GM12873 (cell line): ENCODE results near the gene CER1.

Experiments
- TF ChIP-seq, protein P1 (sequence below): IDR thresholded peaks from 2 replicates; pipeline ENCODE4 v1.5.1; 2012; ENCODE audit warnings: low read depth, mild to moderate bottlenecking, moderate library complexity, low read length, control low read depth; ENCODE audit not compliant: insufficient read depth; ENCODE audit errors: missing control alignments

CER1 gene

DNA sequence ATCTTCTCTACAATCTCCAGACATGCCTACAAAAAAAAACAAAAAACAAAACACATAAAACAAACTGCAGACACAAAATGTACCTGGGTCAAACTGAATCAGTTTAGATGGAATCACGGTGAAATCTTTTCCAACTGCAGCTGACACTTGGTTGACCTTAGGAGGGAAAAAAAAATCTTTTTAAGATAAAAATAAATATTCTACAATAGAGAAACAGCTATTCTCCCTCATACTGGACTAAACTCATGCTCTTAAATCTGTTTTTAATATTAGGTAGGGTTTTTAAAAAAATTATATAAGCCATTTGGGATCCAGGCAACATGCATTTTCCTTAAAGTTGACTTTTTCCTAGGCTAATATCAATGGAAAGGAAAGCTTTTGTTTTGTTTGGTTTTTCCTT lies 33.8 kb upstream of the CER1 start:
- TF ChIP-seq, protein P1, sequence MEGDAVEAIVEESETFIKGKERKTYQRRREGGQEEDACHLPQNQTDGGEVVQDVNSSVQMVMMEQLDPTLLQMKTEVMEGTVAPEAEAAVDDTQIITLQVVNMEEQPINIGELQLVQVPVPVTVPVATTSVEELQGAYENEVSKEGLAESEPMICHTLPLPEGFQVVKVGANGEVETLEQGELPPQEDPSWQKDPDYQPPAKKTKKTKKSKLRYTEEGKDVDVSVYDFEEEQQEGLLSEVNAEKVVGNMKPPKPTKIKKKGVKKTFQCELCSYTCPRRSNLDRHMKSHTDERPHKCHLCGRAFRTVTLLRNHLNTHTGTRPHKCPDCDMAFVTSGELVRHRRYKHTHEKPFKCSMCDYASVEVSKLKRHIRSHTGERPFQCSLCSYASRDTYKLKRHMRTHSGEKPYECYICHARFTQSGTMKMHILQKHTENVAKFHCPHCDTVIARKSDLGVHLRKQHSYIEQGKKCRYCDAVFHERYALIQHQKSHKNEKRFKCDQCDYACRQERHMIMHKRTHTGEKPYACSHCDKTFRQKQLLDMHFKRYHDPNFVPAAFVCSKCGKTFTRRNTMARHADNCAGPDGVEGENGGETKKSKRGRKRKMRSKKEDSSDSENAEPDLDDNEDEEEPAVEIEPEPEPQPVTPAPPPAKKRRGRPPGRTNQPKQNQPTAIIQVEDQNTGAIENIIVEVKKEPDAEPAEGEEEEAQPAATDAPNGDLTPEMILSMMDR = no peak

DNA sequence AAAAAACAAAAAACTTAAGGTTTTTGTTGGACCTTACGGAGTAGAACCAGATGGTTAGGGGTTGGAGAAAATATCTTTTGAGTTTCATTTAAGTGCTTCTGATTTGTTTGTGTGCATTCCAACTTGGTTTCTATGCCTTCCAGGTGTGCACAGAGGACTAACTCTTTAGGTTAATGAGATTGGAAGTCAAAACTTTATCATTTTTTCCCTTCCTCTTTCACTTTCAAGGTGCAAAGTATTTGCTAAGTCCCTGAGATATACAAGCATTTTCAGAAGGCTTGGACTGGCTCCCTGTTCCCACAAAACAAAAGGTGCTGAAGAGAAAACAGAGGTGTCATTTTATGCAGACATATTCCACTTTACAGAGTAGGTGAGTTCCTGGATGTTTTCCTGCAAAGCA lies 30.3 kb upstream of the CER1 start:
- TF ChIP-seq, protein P1 = no peak

- TF ChIP-seq, protein P1 = no peak
Observed at GRCh38 chr9:14752271-14752670, 29.7 kb upstream of the CER1 start.

GRCh38 chr9:14750821-14751220 lies 28.3 kb upstream of the CER1 start:
- TF ChIP-seq, protein P1 = no peak

DNA sequence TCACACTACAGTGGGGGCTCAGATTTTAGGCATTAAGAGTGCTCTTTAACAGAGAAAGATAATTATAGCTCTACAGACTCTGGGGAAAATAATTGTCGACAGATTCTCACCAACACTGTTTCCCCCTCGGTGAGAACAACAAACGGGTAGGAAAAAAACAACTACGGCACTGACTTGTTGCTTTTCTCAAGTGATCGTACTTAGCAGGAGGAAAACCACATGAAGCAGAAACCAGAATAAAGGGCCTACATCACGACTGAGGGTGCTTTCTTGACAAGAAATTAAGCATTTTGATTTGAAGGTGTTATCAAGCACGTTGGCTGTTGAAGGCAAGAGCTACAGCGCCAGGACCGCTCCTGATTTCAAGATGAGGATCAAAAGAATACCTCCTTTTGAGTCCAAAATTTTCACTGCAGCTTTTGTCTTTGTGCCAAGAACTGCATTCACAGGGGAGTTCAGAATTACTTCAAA lies 27.2 kb upstream of the CER1 start:
- TF ChIP-seq, protein P1 = no peak

- TF ChIP-seq, protein P1 = no peak
Observed at GRCh38 chr9:14748373-14748772, 25.8 kb upstream of the CER1 start.

GRCh38 chr9:14747111-14747510 lies 24.6 kb upstream of the CER1 start:
- TF ChIP-seq, protein P1 = no peak
